A673 (cell line): ENCODE data around the gene ACRV1. TPM values are rescaled to one million over a fixed set of nuclear protein-coding genes. Genes with fewer than 3 reads are reported as not detected.

Source experiments
- BruUV-seq: library from RNA; stranded (reverse); fragments of 400-500 nt; replicated peaks from 2 replicates; lab custom pipeline; 2021; lab: Mats Ljungman, UMichigan
- CTCF ChIA-PET: fragments of 300-600 bp; sonication (Branson Sonifier 250); formaldehyde crosslinking; loops from one replicate; lab custom pipeline; 2022; ENCODE audit warnings: antibody characterized with exemption; lab: Charles Lee
- POLR2A ChIA-PET: fragments of 300-600 bp; sonication (Branson Sonifier 250); formaldehyde crosslinking; loops from one replicate; lab custom pipeline; 2022; ENCODE audit warnings: antibody characterized with exemption; ENCODE audit not compliant: low non-redundant PET; lab: Charles Lee
- DNase-seq: peaks from one replicate; pipeline ENCODE4 v3.0.0-alpha.2; 2015; ENCODE audit warnings: low spot score
- H3K27ac ChIP-seq: fragments of 200-600 bp; sonication (generic); 2 replicates; pipeline ENCODE4 v1.5.1; 2016; ENCODE audit warnings: mixed run types, low read depth, mild to moderate bottlenecking, mixed read lengths, antibody characterized with exemption, low read length; ENCODE audit not compliant: poor library complexity, severe bottlenecking
- H3K27me3 ChIP-seq: fragments of 200-600 bp; sonication (generic); replicated peaks from 2 replicates; pipeline ENCODE4 v1.6.1; 2017; ENCODE audit warnings: mixed run types, low read depth, mild to moderate bottlenecking, mixed read lengths, antibody characterized with exemption, low read length; ENCODE audit not compliant: insufficient read depth, poor library complexity
- H3K36me3 ChIP-seq: fragments of 200-600 bp; sonication (generic); 2 replicates; pipeline ENCODE4 v1.6.1; 2016; ENCODE audit warnings: mixed run types, mild to moderate bottlenecking, mixed read lengths, antibody characterized with exemption, low read length; ENCODE audit not compliant: insufficient read depth, poor library complexity, severe bottlenecking
- H3K4me1 ChIP-seq: fragments of 200-600 bp; sonication (generic); 2 replicates; pipeline ENCODE4 v1.6.1; 2017; ENCODE audit warnings: mixed run types, mild to moderate bottlenecking, mixed read lengths, antibody characterized with exemption, low read length; ENCODE audit not compliant: insufficient read depth, poor library complexity, severe bottlenecking
- H3K4me3 ChIP-seq: fragments of 200-600 bp; sonication (generic); 2 replicates; pipeline ENCODE4 v1.5.1; 2016; ENCODE audit warnings: low read depth, mixed run types, mild to moderate bottlenecking, mixed read lengths, low read length; ENCODE audit not compliant: poor library complexity, severe bottlenecking
- H3K9me3 ChIP-seq: fragments of 200-600 bp; sonication (generic); 2 replicates; pipeline ENCODE4 v1.6.1; 2016; ENCODE audit warnings: mixed run types, low read depth, mild to moderate bottlenecking, mixed read lengths, antibody characterized with exemption, low read length; ENCODE audit not compliant: poor library complexity, severe bottlenecking
- CTCF ChIP-seq: fragments of 300-800, 200-600 bp; sonication (generic); conservative IDR thresholded peaks from 2 replicates; pipeline ENCODE4 v1.5.1; 2017; ENCODE audit warnings: low read depth, mild to moderate bottlenecking, antibody characterized with exemption, low read length, moderate library complexity, mixed read lengths
- EZH2 ChIP-seq: fragments of 200-600 bp; sonication (generic); IDR thresholded peaks from 2 replicates; pipeline ENCODE4 v1.6.1; 2017; ENCODE audit warnings: borderline replicate concordance, low read depth, mild to moderate bottlenecking, mixed read lengths, antibody characterized with exemption, low read length; ENCODE audit not compliant: poor library complexity, severe bottlenecking
- intact Hi-C: fragments of 100-400 bp; cut with micrococcal nuclease; formaldehyde crosslinking; loops from one replicate; pipeline ENCODE4 v1.10.0; 2022; ENCODE audit not compliant: unreplicated experiment
- total RNA-seq: library from RNA; stranded (reverse); gene quantifications from 2 replicates; pipeline ENCODE4 v1.2.3, GENCODE V29; 2021

Gene ACRV1
- total RNA-seq, 1 experiment from 2014 or later = not detected

GRCh38 chr11:125670172-125670571, 10.5 kb downstream of the ACRV1 start:
- no peak for TF ChIP-seq EZH2
- no peak for TF ChIP-seq CTCF
- H3K27ac ChIP-seq = no peak overlapping the region
- H3K27me3 ChIP-seq = no peaks in the 10 kb centered on the region
- no TSS peak for BruUV-seq
- H3K4me1 ChIP-seq = no peaks in the 10 kb centered on the region
- H3K9me3 ChIP-seq = peaks cover 4% of the 10 kb centered on the region
- no peak for DNase-seq
- POLR2A ChIA-PET = no interaction called here
- H3K36me3 ChIP-seq = peaks cover 38% of the 10 kb centered on the region
- no peak overlapping the region for H3K4me3 ChIP-seq
- CTCF ChIA-PET = no interaction called here
- intact Hi-C loops = no loop called here

GRCh38 chr11:125667151-125667550, 13.5 kb downstream of the ACRV1 start:
- H3K9me3 ChIP-seq = peaks cover 13% of the 10 kb centered on the region
- no peak overlapping the region for H3K4me3 ChIP-seq
- no peak for DNase-seq
- POLR2A ChIA-PET = no interaction called here
- CTCF ChIA-PET = no interaction called here
- TF ChIP-seq EZH2 (no peak), CTCF (no peak)
- no TSS peak for BruUV-seq
- intact Hi-C loops = no loop called here
- peaks cover 48% of the 10 kb centered on the region for H3K36me3 ChIP-seq
- no peak overlapping the region for H3K27ac ChIP-seq
- no peaks in the 10 kb centered on the region for H3K27me3 ChIP-seq
- H3K4me1 ChIP-seq = no peaks in the 10 kb centered on the region

- TF ChIP-seq CTCF = no peak
- TF ChIP-seq EZH2 = no peak
- Histone ChIP-seq H3K36me3 (peaks cover 48% of the 10 kb centered on the region), H3K27me3 (no peaks in the 10 kb centered on the region), H3K4me1 (no peaks in the 10 kb centered on the region), H3K4me3 (no peak overlapping the region), H3K9me3 (peaks cover 13% of the 10 kb centered on the region), H3K27ac (no peak overlapping the region)
- BruUV-seq = no TSS peak
- intact Hi-C loops = no loop called here
- POLR2A ChIA-PET = no interaction called here
- DNase-seq = no peak
- CTCF ChIA-PET = no interaction called here
These were observed 16.7 kb downstream of the ACRV1 start for GRCh38 chr11:125663910-125664309.
